H1 (cell line): ENCODE results near the gene PSMB4. TPM values are rescaled to one million over a fixed set of nuclear protein-coding genes. Genes with fewer than 3 reads are reported as not detected.
A peak's percentile ranks its signal among the peaks of the same experiment; 100 is the strongest.

Source experiments
- CTCF ChIA-PET: fragments of 300-600 bp; sonication (Branson Sonifier 250); formaldehyde crosslinking; loops from one replicate; lab custom pipeline; 2021; ENCODE audit not compliant: partially characterized antibody; lab: Charles Lee
- POLR2A ChIA-PET: fragments of 300-600 bp; sonication (Branson Sonifier 250); formaldehyde crosslinking; loops from one replicate; lab custom pipeline; 2021; ENCODE audit warnings: inconsistent platforms; ENCODE audit not compliant: partially characterized antibody; lab: Charles Lee
- DNase-seq, 2 experiments: peaks; one replicate each; pipeline versions ENCODE4 v3.0.0 to v3.0.0-alpha.2; 2010 to 2022; ENCODE audit warnings: low spot score in 2 of 2, low read depth in 1 of 2, mixed read lengths in 1 of 2
- FAIRE-seq: peaks from 2 replicates; lab custom pipeline; 2011; peaks lifted over from hg19 to GRCh38; lab: Jason Lieb, UNC
- H2AFZ ChIP-seq: 2 replicates; pipeline ENCODE4 v1.8.1; 2012; ENCODE audit warnings: low read length, inconsistent platforms
- H2AK5ac ChIP-seq: 2 replicates; pipeline ENCODE4 v1.6.1; 2013; ENCODE audit warnings: low read depth, low read length
- H2BK120ac ChIP-seq: replicated peaks from 2 replicates; pipeline ENCODE3; 2013; ENCODE audit warnings: low read depth, low read length, inconsistent platforms
- H2BK12ac ChIP-seq: 2 replicates; pipeline ENCODE4 v1.6.1; 2013; ENCODE audit warnings: low read depth, low read length
- H2BK15ac ChIP-seq: 2 replicates; pipeline ENCODE4 v1.6.1; 2013; ENCODE audit warnings: low read length
- H2BK20ac ChIP-seq: 2 replicates; pipeline ENCODE4 v1.6.1; 2013; ENCODE audit warnings: low read length
- H2BK5ac ChIP-seq: 2 replicates; pipeline ENCODE4 v1.6.1; 2013; ENCODE audit warnings: low read depth, low read length
- H3K14ac ChIP-seq: 2 replicates; pipeline ENCODE4 v1.6.1; 2013; ENCODE audit warnings: inconsistent platforms; ENCODE audit not compliant: insufficient read length
- H3K18ac ChIP-seq: 2 replicates; pipeline ENCODE4 v1.6.1; 2013; ENCODE audit warnings: low read length; ENCODE audit errors: extremely low read depth
- H3K23ac ChIP-seq: 2 replicates; pipeline ENCODE4 v1.6.1; 2013; ENCODE audit warnings: inconsistent platforms; ENCODE audit not compliant: insufficient read length
- H3K23me2 ChIP-seq: 2 replicates; pipeline ENCODE4 v1.6.1; 2013; ENCODE audit warnings: low read depth, low read length
- H3K27ac ChIP-seq: 2 replicates; pipeline ENCODE4 v1.6.1; 2011; ENCODE audit warnings: low read depth, low read length, inconsistent platforms
- H3K27me3 ChIP-seq, 4 experiments: replicated peaks in 1 of 4; 1 replicate in 1 of 4; 2 replicates in 3 of 4; pipeline versions ENCODE4 v1.6.1 to v1.8.1; 2011 to 2013; ENCODE audit warnings: low read length in 3 of 4, mild to moderate bottlenecking in 3 of 4, inconsistent platforms in 2 of 4, mixed read lengths in 2 of 4, moderate library complexity in 1 of 4; ENCODE audit not compliant: control insufficient read depth in 3 of 4, insufficient read depth in 3 of 4; ENCODE audit errors: extremely low read depth in 1 of 4
- H3K36me3 ChIP-seq, 4 experiments: 2 replicates each; pipeline versions ENCODE4 v1.6.1 to v1.8.1; 2011 to 2013; ENCODE audit warnings: mild to moderate bottlenecking in 4 of 4, low read length in 3 of 4, moderate library complexity in 2 of 4, control low read depth in 1 of 4, inconsistent platforms in 1 of 4; ENCODE audit not compliant: insufficient read depth in 4 of 4, control insufficient read depth in 2 of 4
- H3K4ac ChIP-seq: replicated peaks from 2 replicates; pipeline ENCODE3; 2013; ENCODE audit warnings: low read length, low read depth, mixed read lengths, inconsistent platforms; ENCODE audit not compliant: insufficient read length
- H3K4me1 ChIP-seq, 4 experiments: replicated peaks in 1 of 4; 1 replicate in 1 of 4; 2 replicates in 3 of 4; pipeline versions ENCODE4 v1.6.1 to v1.8.1; 2011 to 2013; ENCODE audit warnings: low read length in 3 of 4, inconsistent platforms in 2 of 4, mixed read lengths in 1 of 4; ENCODE audit not compliant: insufficient read depth in 4 of 4, control insufficient read depth in 3 of 4
- H3K4me2 ChIP-seq, 2 experiments: 2 replicates each; pipeline versions ENCODE4 v1.6.1 to v1.8.1; 2011 to 2013; ENCODE audit warnings: low read depth in 2 of 2, low read length in 2 of 2, control low read depth in 1 of 2, inconsistent platforms in 1 of 2, mild to moderate bottlenecking in 1 of 2; ENCODE audit not compliant: insufficient read depth in 1 of 2
- H3K4me3 ChIP-seq, 4 experiments: fragments of 200-600, 300-600 bp in 1 of 4; sonication (generic), shearing (Covaris generic), sonication (Bioruptor Twin) in 1 of 4; 2 replicates each; pipeline versions ENCODE4 v1.5.1 to v1.8.1; 2011 to 2016; ENCODE audit warnings: low read length in 4 of 4, low read depth in 3 of 4, control low read depth in 2 of 4, inconsistent platforms in 2 of 4, mild to moderate bottlenecking in 2 of 4, mixed read lengths in 1 of 4, moderate library complexity in 1 of 4; ENCODE audit not compliant: insufficient read depth in 2 of 4; ENCODE audit errors: extremely low read depth in 1 of 4
- H3K56ac ChIP-seq: replicated peaks from 2 replicates; pipeline ENCODE3; 2013; ENCODE audit warnings: low read depth, mild to moderate bottlenecking, mixed read lengths, low read length, inconsistent platforms; ENCODE audit not compliant: insufficient read length
- H3K79me1 ChIP-seq: 2 replicates; pipeline ENCODE4 v1.6.1; 2013; ENCODE audit warnings: low read depth, low read length, control low read depth
- H3K79me2 ChIP-seq, 2 experiments: 2 replicates each; pipeline versions ENCODE4 v1.6.1 to v1.8.1; 2012 to 2013; ENCODE audit warnings: low read length in 2 of 2, mild to moderate bottlenecking in 2 of 2, inconsistent platforms in 1 of 2; ENCODE audit not compliant: insufficient read depth in 2 of 2, control insufficient read depth in 1 of 2
- H3K9ac ChIP-seq, 4 experiments: replicated peaks in 1 of 4; 1 replicate in 1 of 4; 2 replicates in 3 of 4; pipeline versions ENCODE4 v1.6.1 to v1.8.1; 2011 to 2013; ENCODE audit warnings: low read depth in 3 of 4, low read length in 3 of 4, control low read depth in 2 of 4, mild to moderate bottlenecking in 2 of 4, moderate library complexity in 2 of 4, inconsistent platforms in 1 of 4; ENCODE audit errors: extremely low read depth in 1 of 4
- H3K9me3 ChIP-seq, 2 experiments: 2 replicates each; pipeline versions ENCODE4 v1.6.1 to v1.8.1; 2012 to 2013; ENCODE audit warnings: mild to moderate bottlenecking in 2 of 2, moderate library complexity in 2 of 2, control low read depth in 1 of 2, inconsistent platforms in 1 of 2, low read depth in 1 of 2, low read length in 1 of 2, mixed read lengths in 1 of 2; ENCODE audit not compliant: insufficient read depth in 2 of 2
- H4K20me1 ChIP-seq, 2 experiments: replicated peaks in 1 of 2; 2 replicates each; pipeline versions ENCODE3 to v1.8.1; 2011 to 2013; ENCODE audit warnings: inconsistent platforms in 2 of 2, low read length in 2 of 2, mild to moderate bottlenecking in 1 of 2; ENCODE audit not compliant: insufficient read depth in 2 of 2, control insufficient read depth in 1 of 2
- H4K5ac ChIP-seq: 2 replicates; pipeline ENCODE4 v1.6.1; 2013; ENCODE audit warnings: low read length, low read depth, mixed read lengths, inconsistent platforms; ENCODE audit not compliant: insufficient read length
- H4K8ac ChIP-seq: 2 replicates; pipeline ENCODE4 v1.8.0; 2013; ENCODE audit warnings: mild to moderate bottlenecking, moderate library complexity, low read length, inconsistent platforms; ENCODE audit not compliant: insufficient read depth; ENCODE audit errors: extremely low read depth
- H4K91ac ChIP-seq: replicated peaks from 2 replicates; pipeline ENCODE3; 2013; ENCODE audit warnings: low read length, mixed read lengths, inconsistent platforms; ENCODE audit not compliant: insufficient read length
- CEBPB ChIP-seq: IDR thresholded peaks from 2 replicates; pipeline ENCODE4 v1.6.1; 2012; ENCODE audit warnings: low read depth, low read length
- GABPA ChIP-seq: IDR thresholded peaks from 2 replicates; pipeline ENCODE4 v1.6.1; 2011; ENCODE audit warnings: mild to moderate bottlenecking, low read length, moderate library complexity, borderline replicate concordance; ENCODE audit not compliant: insufficient read depth
- GTF2F1 ChIP-seq: IDR thresholded peaks from 2 replicates; pipeline ENCODE4 v1.6.1; 2012; ENCODE audit warnings: low read depth, low read length, improper control_type of control experiment, borderline replicate concordance
- NANOG ChIP-seq: IDR thresholded peaks from 2 replicates; pipeline ENCODE4 v1.6.1; 2011; ENCODE audit warnings: low read length, low read depth, mild to moderate bottlenecking, inconsistent platforms; ENCODE audit not compliant: insufficient read depth, poor library complexity, severe bottlenecking
- YY1 ChIP-seq: IDR thresholded peaks from 2 replicates; pipeline ENCODE4 v1.6.1; 2011; ENCODE audit warnings: low read depth, mild to moderate bottlenecking, low read length
- WGBS, 2 experiments: shearing (Covaris generic) in 1 of 2; methylation state at CpG; one replicate each; pipeline versions ENCODE4 v1.1.6 to v1.1.7; 2013 to 2015; ENCODE audit warnings: low lambda C conversion rate in 2 of 2, mixed read lengths in 2 of 2, inconsistent platforms in 1 of 2, low coverage in 1 of 2, missing lambda C conversion rate in 1 of 2; ENCODE audit not compliant: insufficient replicate concordance in 2 of 2, insufficient coverage in 1 of 2, insufficient read length in 1 of 2; ENCODE audit errors: extremely low coverage in 1 of 2, missing lambda C conversion rate in 1 of 2; 5-methylcytosine and 5-hydroxymethylcytosine counted together
- long read RNA-seq, 2 experiments: library from RNA in 1 of 2; library from capped mRNA in 1 of 2; stranded (forward); transcript quantifications; one replicate each; pipeline ENCODE4 v2.0.0, GENCODE V29; 2021; ENCODE audit warnings: inconsistent platforms in 1 of 2
- polyA minus RNA-seq, 3 experiments: library from RNA; depleted of rRNA, polyadenylated mRNA; stranded (reverse); fragments of >200 nt; gene quantifications; 1 replicate in 2 of 3; 2 replicates in 1 of 3; pipeline ENCODE4 v1.2.3, GENCODE V29; 2011
- polyA plus RNA-seq, 7 experiments: library from polyadenylated mRNA; depleted of rRNA in 3 of 7; stranded (reverse) in 5 of 7; unstranded in 2 of 7; fragments of >200 nt in 5 of 7; fragments of 200-250 nt in 2 of 7; gene quantifications; 1 replicate in 5 of 7; 2 replicates in 1 of 7; 4 replicates in 1 of 7; pipeline versions ENCODE4 v1.2.1 to v1.2.3, GENCODE V29; 2011 to 2013; ENCODE audit warnings: missing spikeins in 2 of 7, mixed read lengths in 2 of 7
- total RNA-seq: library from RNA; stranded (reverse); fragmentation: NEBNext Ultra II Directional; extraction: Animal tissue kit (Norgen Biotek cat#: 25700); gene quantifications from 2 replicates; pipeline ENCODE4 v1.2.1, GENCODE V29; 2021
- TF ChIP-seq, protein P1 (sequence below): IDR thresholded peaks from 2 replicates; pipeline ENCODE4 v1.6.1; 2011; ENCODE audit warnings: low read length, improper control_type of control experiment

The PSMB4 gene
- 422 and 430 TPM in 2 replicates for total RNA-seq
- 1,009 and 1,098 TPM in 2 replicates for polyA plus RNA-seq (2011; rRNA removed)
- polyA plus RNA-seq (2011; cell fraction: cytosol; rRNA removed) = 783 TPM
- polyA plus RNA-seq (2011; cell fraction: nucleus; rRNA removed) = 763 TPM
- 517 to 666 TPM (median 572 TPM) in 4 replicates for polyA plus RNA-seq (2012, experiment 1 of 2)
- 709 TPM for polyA plus RNA-seq (2012, experiment 2 of 2)
- 472 TPM for polyA plus RNA-seq (2013, experiment 1 of 2)
- polyA plus RNA-seq (2013, experiment 2 of 2) = 465 TPM
- 467 and 489 TPM in 2 replicates for polyA minus RNA-seq (2011; rRNA and poly(A)+ RNA removed)
- 239 TPM for polyA minus RNA-seq (2011; cell fraction: cytosol; rRNA and poly(A)+ RNA removed)
- 135 TPM for polyA minus RNA-seq (2011; cell fraction: nucleus; rRNA and poly(A)+ RNA removed)
- long read RNA-seq, experiment 1, transcript PSMB4-201 (7 exons, 964 nt) = major isoform, 293 of 375 reads
- long read RNA-seq, experiment 1, partial matches to known transcripts = 59 of 375 reads
- long read RNA-seq, experiment 1, other reads (novel, unspliced or antisense) = 17 of 375 reads
- long read RNA-seq, experiment 2, transcript PSMB4-201 (7 exons, 964 nt) = major isoform, 232 of 294 reads
- long read RNA-seq, experiment 2, partial matches to known transcripts = 54 of 294 reads
- long read RNA-seq, experiment 2, other reads (novel, unspliced or antisense) = 8 of 294 reads

DNA sequence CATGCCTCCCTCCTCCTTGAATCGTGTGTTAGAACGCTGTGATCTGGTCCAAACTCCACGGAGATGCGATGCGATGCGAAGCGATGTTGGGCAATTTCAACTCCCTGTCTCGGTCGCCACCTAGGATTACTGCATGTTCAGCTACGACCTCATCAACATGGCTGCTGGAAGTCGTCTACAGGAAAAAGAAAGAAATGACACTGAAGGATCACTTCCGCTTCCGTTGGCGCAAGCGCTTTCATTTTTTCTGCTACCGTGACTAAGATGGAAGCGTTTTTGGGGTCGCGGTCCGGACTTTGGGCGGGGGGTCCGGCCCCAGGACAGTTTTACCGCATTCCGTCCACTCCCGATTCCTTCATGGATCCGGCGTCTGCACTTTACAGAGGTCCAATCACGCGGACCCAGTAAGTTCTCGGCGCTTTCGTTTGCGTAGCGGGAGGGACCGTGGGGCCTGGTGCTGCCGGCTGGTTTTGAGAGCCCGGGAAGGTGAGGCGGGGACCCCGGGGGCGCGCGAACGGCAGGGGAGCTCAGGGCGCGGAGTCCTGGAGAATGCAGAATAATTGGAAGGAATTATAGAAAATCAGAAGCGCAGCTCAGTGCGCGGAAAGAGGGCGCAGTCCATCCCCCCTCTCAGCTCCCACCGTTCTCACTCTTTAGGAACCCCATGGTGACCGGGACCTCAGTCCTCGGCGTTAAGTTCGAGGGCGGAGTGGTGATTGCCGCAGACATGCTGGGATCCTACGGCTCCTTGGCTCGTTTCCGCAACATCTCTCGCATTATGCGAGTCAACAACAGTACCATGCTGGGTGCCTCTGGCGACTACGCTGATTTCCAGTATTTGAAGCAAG is at the start of gene PSMB4:
Gene PSMB4 (plus strand): TSS at position 250 of the 848 bp plus-strand sequence. CDS start 15 bp downstream, at position 265.
- no peak within 1 kb of the TSS; the same call in none of the 2 replicates for H2BK15ac ChIP-seq
- TF ChIP-seq, protein P1, sequence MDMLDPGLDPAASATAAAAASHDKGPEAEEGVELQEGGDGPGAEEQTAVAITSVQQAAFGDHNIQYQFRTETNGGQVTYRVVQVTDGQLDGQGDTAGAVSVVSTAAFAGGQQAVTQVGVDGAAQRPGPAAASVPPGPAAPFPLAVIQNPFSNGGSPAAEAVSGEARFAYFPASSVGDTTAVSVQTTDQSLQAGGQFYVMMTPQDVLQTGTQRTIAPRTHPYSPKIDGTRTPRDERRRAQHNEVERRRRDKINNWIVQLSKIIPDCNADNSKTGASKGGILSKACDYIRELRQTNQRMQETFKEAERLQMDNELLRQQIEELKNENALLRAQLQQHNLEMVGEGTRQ = no peak
- TF ChIP-seq CEBPB (peak; percentile 94), GTF2F1 (no peak), GABPA (peak; percentile 89), NANOG (no peak), YY1 (peak; percentile 99)

More for the DNA sequence above, at the start of gene PSMB4:
- Histone ChIP-seq H3K27ac (peak within 1 kb of the TSS; percentile 85), H3K56ac (peak within 1 kb of the TSS; percentile 80), H3K4ac (peak within 1 kb of the TSS; percentile 2), H3K23ac (no peak within 1 kb of the TSS), H4K8ac (peak within 1 kb of the TSS; percentile 96; the same call in 1 of the 2 replicates), H2BK20ac (no peak within 1 kb of the TSS), H3K4me2 (peak within 1 kb of the TSS; percentile 67 to 82), H2AFZ (peak within 1 kb of the TSS; percentile 79; the same call in 1 of the 2 replicates), H3K36me3 (peaks cover 18 to 32% (median 21%) of the 10 kb centered on the region in 4 experiments), H3K79me1 (peaks cover 11% of the 10 kb centered on the region), H2BK12ac (peak within 1 kb of the TSS; percentile 95; the same call in 1 of the 2 replicates), H3K79me2 (peaks cover 9 to 15% of the 10 kb centered on the region in 2 experiments; a peak in 3 of 4 replicates), H4K5ac (peak within 1 kb of the TSS; percentile 95), H3K9ac (peak within 1 kb of the TSS; percentile 87 to 92 (median 89)), H2AK5ac (peak within 1 kb of the TSS; percentile 78; the same call in 1 of the 2 replicates), H3K23me2 (0 out of 2 replicates have a peak, but pooled peaks cover 3% of the 10 kb centered on the region), H3K18ac (peak within 1 kb of the TSS; percentile 99), H3K27me3 (no peaks in the 10 kb centered on the region), H3K4me3 (peak within 1 kb of the TSS; percentile 88 to 99 (median 96)), H3K9me3 (no peaks in the 10 kb centered on the region), H4K20me1 (peaks cover 5 to 11% of the 10 kb centered on the region in 2 experiments), H3K14ac (no peak within 1 kb of the TSS), H2BK120ac (peak within 1 kb of the TSS; percentile 81), H4K91ac (peak within 1 kb of the TSS; percentile 93), H3K4me1 (peaks cover 0 to 4% (median under 1%) of the 10 kb centered on the region in 4 experiments; a peak in 3 of 7 replicates), H2BK5ac (peak within 1 kb of the TSS; percentile 92)
- POLR2A ChIA-PET = interaction anchor here (0.6 to 5.1 kb wide), 36 partner anchors 11 to 225 kb away, joined by 3 to 42 read pairs (median 5); partner anchors contain the start of genes PI4KB, RFX5, SELENBP1 and TUFT1
- WGBS, 2 experiments = 1% methylated on average over 63 of the region's 63 CpGs; no CpG with 5 or more reads in 1 of the 2 experiments
- FAIRE-seq (peak; percentile 84), DNase-seq (peak; percentile 60 to 76)
- CTCF ChIA-PET = interaction anchor here (0.6 to 3.1 kb wide), 11 partner anchors 13 to 99 kb away, joined by 3 to 10 read pairs (median 3); partner anchors contain the start of gene SELENBP1
